HEK293 (cell line): ENCODE data around the gene C10orf67.
"Not testable (repeated sequence)": the region's sequence is repeated elsewhere in the genome, so short reads cannot be mapped to it uniquely, and the experiment has no call there.

ENCODE experiments used
- CTCF ChIA-PET: fragments of 350-600 bp; formaldehyde crosslinking; extraction: SDS; loops from one replicate; lab custom pipeline; 2021; ENCODE audit warnings: antibody characterized with exemption; lab: Yijun Ruan, JAX
- POLR2A ChIA-PET: fragments of 300-600 bp; formaldehyde crosslinking; extraction: SDS; loops from one replicate; lab custom pipeline; 2020; ENCODE audit warnings: antibody characterized with exemption, inconsistent platforms; lab: Yijun Ruan, JAX
- H3K27ac ChIP-seq: fragments of 200-500 bp; sonication (Bioruptor generic); 2 replicates; pipeline ENCODE4 v1.5.1; 2014; ENCODE audit warnings: low read depth, low read length, control low read depth, inconsistent platforms; ENCODE audit errors: extremely low read depth
- H3K36me3 ChIP-seq, 2 experiments: fragments of 200-500 bp in 1 of 2; sonication (Bioruptor generic) in 1 of 2; 1 replicate in 1 of 2; 2 replicates in 1 of 2; pipeline ENCODE4 v1.5.1; 2014 to 2017; ENCODE audit warnings: inconsistent platforms in 2 of 2, low read length in 2 of 2; ENCODE audit not compliant: control insufficient read depth in 2 of 2, insufficient read depth in 1 of 2
- H3K4me1 ChIP-seq: fragments of 200-500 bp; sonication (Bioruptor generic); 2 replicates; pipeline ENCODE4 v1.5.1; 2014; ENCODE audit warnings: mild to moderate bottlenecking, low read length, inconsistent platforms; ENCODE audit not compliant: control insufficient read depth, insufficient read depth
- H3K4me3 ChIP-seq: 2 replicates; pipeline ENCODE4 v1.5.1; 2011; ENCODE audit warnings: low read depth, mild to moderate bottlenecking, control low read depth, low read length, moderate library complexity
- H3K9me3 ChIP-seq: fragments of 200-500 bp; sonication (Bioruptor generic); 2 replicates; pipeline ENCODE4 v1.5.1; 2014; ENCODE audit warnings: low read depth, low read length, inconsistent platforms; ENCODE audit not compliant: control insufficient read depth, insufficient read depth
- CTCF ChIP-seq: fragments of 450-650 bp; formaldehyde crosslinking; IDR thresholded peaks from 2 replicates; pipeline ENCODE4 v1.5.1; 2016; ENCODE audit warnings: missing biosample characterization, missing genetic modification characterization
- KLF16 ChIP-seq: fragments of 450-650 bp; formaldehyde crosslinking; IDR thresholded peaks from 2 replicates; pipeline ENCODE4 v1.5.1; 2017; ENCODE audit warnings: missing biosample characterization, missing genetic modification characterization
- KLF8 ChIP-seq: fragments of 450-650 bp; formaldehyde crosslinking; IDR thresholded peaks from 2 replicates; pipeline ENCODE4 v1.5.1; 2016; ENCODE audit warnings: missing biosample characterization, missing genetic modification characterization
- KLF9 ChIP-seq: fragments of 450-650 bp; formaldehyde crosslinking; IDR thresholded peaks from 2 replicates; pipeline ENCODE4 v1.5.1; 2016; ENCODE audit warnings: missing biosample characterization, missing genetic modification characterization, low read depth
- MYNN ChIP-seq: fragments of 450-650 bp; formaldehyde crosslinking; IDR thresholded peaks from 2 replicates; pipeline ENCODE4 v1.5.1; 2016; ENCODE audit warnings: missing biosample characterization, missing genetic modification characterization, borderline replicate concordance
- OVOL3 ChIP-seq: fragments of 450-650 bp; formaldehyde crosslinking; IDR thresholded peaks from 2 replicates; pipeline ENCODE4 v1.5.1; 2016; ENCODE audit warnings: missing biosample characterization, missing genetic modification characterization
- PRDM4 ChIP-seq: fragments of 450-650 bp; formaldehyde crosslinking; IDR thresholded peaks from 2 replicates; pipeline ENCODE4 v1.5.1; 2017; ENCODE audit warnings: missing biosample characterization, missing genetic modification characterization
- SP7 ChIP-seq: fragments of 450-650 bp; formaldehyde crosslinking; IDR thresholded peaks from 2 replicates; pipeline ENCODE4 v1.5.1; 2016; ENCODE audit warnings: missing biosample characterization, missing genetic modification characterization
- ZBTB17 ChIP-seq: fragments of 450-650 bp; formaldehyde crosslinking; IDR thresholded peaks from 2 replicates; pipeline ENCODE4 v1.5.1; 2016; ENCODE audit warnings: missing biosample characterization, missing genetic modification characterization
- ZBTB20 ChIP-seq: fragments of 450-650 bp; formaldehyde crosslinking; IDR thresholded peaks from 2 replicates; pipeline ENCODE4 v1.5.1; 2016; ENCODE audit warnings: missing biosample characterization, missing genetic modification characterization
- ZEB2 ChIP-seq: fragments of 450-650 bp; formaldehyde crosslinking; IDR thresholded peaks from 2 replicates; pipeline ENCODE4 v1.5.1; 2016; ENCODE audit warnings: missing biosample characterization, missing genetic modification characterization
- ZNF114 ChIP-seq: fragments of 450-650 bp; formaldehyde crosslinking; IDR thresholded peaks from 2 replicates; pipeline ENCODE4 v1.5.0; 2017; ENCODE audit warnings: missing biosample characterization, missing genetic modification characterization
- ZNF221 ChIP-seq: fragments of 450-650 bp; formaldehyde crosslinking; IDR thresholded peaks from 2 replicates; pipeline ENCODE4 v1.5.1; 2017; ENCODE audit warnings: missing biosample characterization, missing genetic modification characterization, borderline replicate concordance
- ZNF239 ChIP-seq: fragments of 450-650 bp; formaldehyde crosslinking; IDR thresholded peaks from 2 replicates; pipeline ENCODE4 v1.5.1; 2016; ENCODE audit warnings: missing biosample characterization, missing genetic modification characterization
- ZNF350 ChIP-seq: fragments of 450-650 bp; formaldehyde crosslinking; IDR thresholded peaks from 2 replicates; pipeline ENCODE4 v1.5.0; 2017; ENCODE audit warnings: missing biosample characterization, mild to moderate bottlenecking, missing genetic modification characterization
- ZNF366 ChIP-seq: fragments of 450-650 bp; formaldehyde crosslinking; conservative IDR thresholded peaks from 2 replicates; pipeline ENCODE4 v1.5.1; 2016; ENCODE audit warnings: missing biosample characterization, missing genetic modification characterization
- ZNF433 ChIP-seq: fragments of 450-650 bp; formaldehyde crosslinking; IDR thresholded peaks from 2 replicates; pipeline ENCODE4 v1.5.1; 2016; ENCODE audit warnings: missing biosample characterization, missing genetic modification characterization, low read depth
- ZNF513 ChIP-seq: fragments of 450-650 bp; IDR thresholded peaks from 2 replicates; pipeline ENCODE4 v1.5.1; 2018; ENCODE audit warnings: missing biosample characterization, missing genetic modification characterization
- ZNF514 ChIP-seq: fragments of 450-650 bp; formaldehyde crosslinking; IDR thresholded peaks from 2 replicates; pipeline ENCODE4 v1.5.1; 2016; ENCODE audit warnings: missing biosample characterization, missing genetic modification characterization
- ZNF571 ChIP-seq: fragments of 450-650 bp; formaldehyde crosslinking; IDR thresholded peaks from 2 replicates; pipeline ENCODE4 v1.5.0; 2017; ENCODE audit warnings: missing biosample characterization, missing genetic modification characterization
- ZNF629 ChIP-seq: fragments of 450-650 bp; formaldehyde crosslinking; IDR thresholded peaks from 2 replicates; pipeline ENCODE4 v1.5.1; 2017; ENCODE audit warnings: missing biosample characterization, missing genetic modification characterization
- ZNF660 ChIP-seq: fragments of 450-650 bp; IDR thresholded peaks from 2 replicates; pipeline ENCODE4 v1.5.1; 2018; ENCODE audit warnings: missing biosample characterization, mild to moderate bottlenecking, missing genetic modification characterization
- ZNF830 ChIP-seq: fragments of 450-650 bp; IDR thresholded peaks from 2 replicates; pipeline ENCODE4 v1.5.0; 2018; ENCODE audit warnings: missing biosample characterization, missing genetic modification characterization, low read depth, mild to moderate bottlenecking, moderate library complexity
- TF ChIP-seq, protein P1 (sequence below): fragments of 450-650 bp; formaldehyde crosslinking; IDR thresholded peaks from 2 replicates; pipeline ENCODE4 v1.5.1; 2016; ENCODE audit warnings: missing biosample characterization, missing genetic modification characterization
- TF ChIP-seq, protein P2 (sequence below): fragments of 450-650 bp; formaldehyde crosslinking; IDR thresholded peaks from 2 replicates; pipeline ENCODE4 v1.5.1; 2016; ENCODE audit warnings: missing biosample characterization, missing genetic modification characterization

The C10orf67 gene

DNA sequence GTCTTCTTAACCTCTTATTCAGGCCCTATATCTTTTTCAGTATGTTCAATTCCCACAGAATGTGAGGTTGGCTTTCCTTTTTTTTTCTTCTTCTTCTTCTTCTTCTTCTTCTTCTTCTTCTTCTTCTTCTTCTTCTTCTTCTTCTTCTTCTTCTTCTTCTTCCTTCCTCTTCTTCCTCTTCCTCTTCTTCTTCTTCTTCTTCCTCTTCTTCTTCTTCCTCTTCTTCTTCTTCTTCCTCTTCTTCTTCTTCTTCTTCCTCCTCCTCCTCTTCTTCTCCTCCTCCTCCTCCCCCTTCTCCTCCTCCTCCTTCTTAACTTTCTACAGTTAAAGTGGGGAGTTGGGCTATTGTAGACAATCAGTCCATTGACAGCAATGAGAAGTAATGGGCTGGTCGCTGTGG, 6.1 kb upstream of the C10orf67 start:
- H3K27ac ChIP-seq, H3K4me1 ChIP-seq, H3K9me3 ChIP-seq, CTCF ChIA-PET, POLR2A ChIA-PET, H3K4me3 ChIP-seq, H3K36me3 ChIP-seq: not testable (repeated sequence)
- TF ChIP-seq ZNF513 (tag by site-specific recombination): peak; percentile 98
- TF ChIP-seq ZNF366: peak; percentile 63

GRCh38 chr10:23345861-23346260, 1.3 kb upstream of the C10orf67 start:
- H3K4me3 ChIP-seq: no peak overlapping the region
- no peak overlapping the region for H3K27ac ChIP-seq
- no peaks in the 10 kb centered on the region for H3K9me3 ChIP-seq
- ChIA-PET CTCF (interaction anchor here (0.6 to 1.8 kb wide), 5 partner anchors 9 to 356 kb away, joined by 3 to 7 read pairs (median 4); no protein-coding TSS in a partner anchor), POLR2A (no interaction called here)
- H3K4me1 ChIP-seq: peaks cover 11% of the 10 kb centered on the region
- no peaks in the 10 kb centered on the region for H3K36me3 ChIP-seq
- TF ChIP-seq ZNF433 (tag by site-specific recombination): no peak
- TF ChIP-seq MYNN (tag by site-specific recombination): no peak
- TF ChIP-seq ZNF239 (tag by site-specific recombination): no peak
- peak; percentile 59 for TF ChIP-seq SP7 (tag by site-specific recombination)
- TF ChIP-seq ZNF629 (tag by site-specific recombination): peak; percentile 29; the same call in 1 of the 2 replicates
- TF ChIP-seq ZNF221: no peak
- TF ChIP-seq PRDM4 (tag by site-specific recombination): no peak
- TF ChIP-seq ZEB2: peak; percentile 85
- no peak for TF ChIP-seq ZNF830
- TF ChIP-seq, protein P1, sequence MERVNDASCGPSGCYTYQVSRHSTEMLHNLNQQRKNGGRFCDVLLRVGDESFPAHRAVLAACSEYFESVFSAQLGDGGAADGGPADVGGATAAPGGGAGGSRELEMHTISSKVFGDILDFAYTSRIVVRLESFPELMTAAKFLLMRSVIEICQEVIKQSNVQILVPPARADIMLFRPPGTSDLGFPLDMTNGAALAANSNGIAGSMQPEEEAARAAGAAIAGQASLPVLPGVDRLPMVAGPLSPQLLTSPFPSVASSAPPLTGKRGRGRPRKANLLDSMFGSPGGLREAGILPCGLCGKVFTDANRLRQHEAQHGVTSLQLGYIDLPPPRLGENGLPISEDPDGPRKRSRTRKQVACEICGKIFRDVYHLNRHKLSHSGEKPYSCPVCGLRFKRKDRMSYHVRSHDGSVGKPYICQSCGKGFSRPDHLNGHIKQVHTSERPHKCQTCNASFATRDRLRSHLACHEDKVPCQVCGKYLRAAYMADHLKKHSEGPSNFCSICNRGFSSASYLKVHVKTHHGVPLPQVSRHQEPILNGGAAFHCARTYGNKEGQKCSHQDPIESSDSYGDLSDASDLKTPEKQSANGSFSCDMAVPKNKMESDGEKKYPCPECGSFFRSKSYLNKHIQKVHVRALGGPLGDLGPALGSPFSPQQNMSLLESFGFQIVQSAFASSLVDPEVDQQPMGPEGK (tag by site-specific recombination): no peak
- no peak for TF ChIP-seq ZNF350 (tag by site-specific recombination)
- TF ChIP-seq, protein P2, sequence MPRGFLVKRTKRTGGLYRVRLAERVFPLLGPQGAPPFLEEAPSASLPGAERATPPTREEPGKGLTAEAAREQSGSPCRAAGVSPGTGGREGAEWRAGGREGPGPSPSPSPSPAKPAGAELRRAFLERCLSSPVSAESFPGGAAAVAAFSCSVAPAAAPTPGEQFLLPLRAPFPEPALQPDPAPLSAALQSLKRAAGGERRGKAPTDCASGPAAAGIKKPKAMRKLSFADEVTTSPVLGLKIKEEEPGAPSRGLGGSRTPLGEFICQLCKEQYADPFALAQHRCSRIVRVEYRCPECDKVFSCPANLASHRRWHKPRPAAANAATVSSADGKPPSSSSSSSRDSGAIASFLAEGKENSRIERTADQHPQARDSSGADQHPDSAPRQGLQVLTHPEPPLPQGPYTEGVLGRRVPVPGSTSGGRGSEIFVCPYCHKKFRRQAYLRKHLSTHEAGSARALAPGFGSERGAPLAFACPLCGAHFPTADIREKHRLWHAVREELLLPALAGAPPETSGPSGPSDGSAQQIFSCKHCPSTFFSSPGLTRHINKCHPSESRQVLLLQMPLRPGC (tag by site-specific recombination): peak; percentile 22; the same call in 1 of the 2 replicates
- TF ChIP-seq ZNF660 (tag by site-specific recombination): peak; percentile 54
- peak; percentile 60; the same call in 1 of the 2 replicates for TF ChIP-seq KLF8 (tag by site-specific recombination)
- TF ChIP-seq ZNF514 (tag by site-specific recombination): no peak
- peak; percentile 75 for TF ChIP-seq ZBTB17
- no peak for TF ChIP-seq ZBTB20 (tag by site-specific recombination)
- 0 out of 2 replicates have a peak, but pooled peaks have one; percentile 17 for TF ChIP-seq OVOL3 (tag by site-specific recombination)
- no peak for TF ChIP-seq KLF9 (tag by site-specific recombination)
- TF ChIP-seq KLF16: no peak
- TF ChIP-seq CTCF: no peak
- TF ChIP-seq ZNF114: no peak
- peak; percentile 60; the same call in 1 of the 2 replicates for TF ChIP-seq ZNF366
- no peak for TF ChIP-seq ZNF571
